Measurements from ENCODE around the gene BPTF. TPM values are rescaled to one million over a fixed set of nuclear protein-coding genes. Genes with fewer than 3 reads are reported as not detected.
"Not testable (repeated sequence)": the region's sequence is repeated elsewhere in the genome, so short reads cannot be mapped to it uniquely, and the experiment has no call there.

The BPTF gene
- total RNA-seq, 3 donors from 2014 or later (not counting 1 experiment from before 2014, with no cell fraction given): 168 to 205 (median 193) TPM

GRCh38 chr17:67848846-67849245 is 23.5 kb downstream of the BPTF start:
- H3K4me1 Mint-ChIP-seq: peaks cover 60 to 66% of the 10 kb centered on the region in 2 donors
- not testable (repeated sequence) for H3K4me3 Mint-ChIP-seq

GRCh38 chr17:67850991-67851631 is 25.8 kb downstream of the BPTF start:
- 92% methylated on average over 7 of the region's 8 CpGs for WGBS (ENCODE audit: insufficient coverage)
- Mint-ChIP-seq H3K27ac (peak overlapping the region; percentile 37 to 64), H3K36me3 (no peaks in the 10 kb centered on the region), H3K4me1 (peaks cover 75% of the 10 kb centered on the region in 2 donors), H3K27me3 (ENCODE audit: low read depth in 2 of 2) (no peaks in the 10 kb centered on the region), H3K4me3 (no peak overlapping the region), H3K9me3 (no peaks in the 10 kb centered on the region)
- H3K36me3 ChIP-seq (ENCODE audit: control insufficient read depth, insufficient read depth, low read length): peaks cover 8% of the 10 kb centered on the region
- H3K4me3 ChIP-seq (ENCODE audit: low read length): no peak overlapping the region
- no peaks in the 10 kb centered on the region for H3K27me3 ChIP-seq (ENCODE audit: control insufficient read depth, insufficient read depth, low read length)
- intact Hi-C loops (cut with micrococcal nuclease): no loop called here
- no peaks in the 10 kb centered on the region for H3K9me3 ChIP-seq (ENCODE audit: control insufficient read depth, insufficient read depth, low read length)
- H3K27ac ChIP-seq (ENCODE audit: low read length): no peak overlapping the region
- H3K4me1 ChIP-seq (ENCODE audit: control insufficient read depth, insufficient read depth, low read length): peaks cover 8% of the 10 kb centered on the region
- no peak for DNase-seq
- ATAC-seq: no peak
- no peak for TF ChIP-seq CTCF (IDR thresholded peaks at IDR 0.05)

More at GRCh38 chr17:67848846-67849245, 23.5 kb downstream of the BPTF start:
- H3K27ac ChIP-seq (ENCODE audit: low read length); H3K4me1 ChIP-seq (ENCODE audit: control insufficient read depth, insufficient read depth, low read length); H3K9me3 ChIP-seq (ENCODE audit: control insufficient read depth, insufficient read depth, low read length); H3K36me3 ChIP-seq (ENCODE audit: control insufficient read depth, insufficient read depth, low read length); H3K9me3 Mint-ChIP-seq; H3K4me3 ChIP-seq (ENCODE audit: low read length); DNase-seq; H3K27me3 ChIP-seq (ENCODE audit: control insufficient read depth, insufficient read depth, low read length); intact Hi-C loops (cut with micrococcal nuclease); H3K36me3 Mint-ChIP-seq; H3K27me3 Mint-ChIP-seq (ENCODE audit: low read depth in 2 of 2); ATAC-seq: not testable (repeated sequence)
- WGBS (ENCODE audit: insufficient coverage): 51% methylated on average over 3 of the region's 3 CpGs
- peak overlapping the region; percentile 42 to 78 for H3K27ac Mint-ChIP-seq

- no peak for ATAC-seq
- Mint-ChIP-seq H3K4me1 (peaks cover 73 to 78% of the 10 kb centered on the region in 2 donors), H3K27me3 (ENCODE audit: low read depth in 2 of 2) (no peaks in the 10 kb centered on the region), H3K9me3 (no peaks in the 10 kb centered on the region), H3K27ac (peak overlapping the region; percentile 70 to 74), H3K36me3 (no peaks in the 10 kb centered on the region), H3K4me3 (no peak overlapping the region)
- Histone ChIP-seq H3K36me3 (ENCODE audit: control insufficient read depth, insufficient read depth, low read length) (peaks cover 8% of the 10 kb centered on the region), H3K4me3 (ENCODE audit: low read length) (no peak overlapping the region), H3K27ac (ENCODE audit: low read length) (no peak overlapping the region), H3K9me3 (ENCODE audit: control insufficient read depth, insufficient read depth, low read length) (no peaks in the 10 kb centered on the region), H3K27me3 (ENCODE audit: control insufficient read depth, insufficient read depth, low read length) (no peaks in the 10 kb centered on the region), H3K4me1 (ENCODE audit: control insufficient read depth, insufficient read depth, low read length) (peaks cover 17% of the 10 kb centered on the region)
- no peak for TF ChIP-seq CTCF (IDR thresholded peaks at IDR 0.05)
- 97% methylated on average over 7 of the region's 8 CpGs for WGBS (ENCODE audit: insufficient coverage)
- intact Hi-C loops (cut with micrococcal nuclease): no loop called here
- no peak for DNase-seq
These were observed 28.4 kb downstream of the BPTF start for GRCh38 chr17:67853703-67854102.

- Mint-ChIP-seq H3K27ac (peak overlapping the region; percentile 70 to 74), H3K27me3 (ENCODE audit: low read depth in 2 of 2) (no peaks in the 10 kb centered on the region), H3K4me3 (peak overlapping the region; percentile 40), H3K4me1 (peaks cover 70 to 72% of the 10 kb centered on the region in 2 donors), H3K36me3 (no peaks in the 10 kb centered on the region), H3K9me3 (no peaks in the 10 kb centered on the region)
- H3K27me3 ChIP-seq (ENCODE audit: control insufficient read depth, insufficient read depth, low read length): no peaks in the 10 kb centered on the region
- no peaks in the 10 kb centered on the region for H3K9me3 ChIP-seq (ENCODE audit: control insufficient read depth, insufficient read depth, low read length)
- ATAC-seq (peak; percentile 34 to 63 (median 63)), DNase-seq (no peak)
- TF ChIP-seq CTCF (IDR thresholded peaks at IDR 0.05): no peak
- no peak overlapping the region for H3K4me3 ChIP-seq (ENCODE audit: low read length)
- H3K36me3 ChIP-seq (ENCODE audit: control insufficient read depth, insufficient read depth, low read length): peaks cover 8% of the 10 kb centered on the region
- peaks cover 21% of the 10 kb centered on the region for H3K4me1 ChIP-seq (ENCODE audit: control insufficient read depth, insufficient read depth, low read length)
- no peak overlapping the region for H3K27ac ChIP-seq (ENCODE audit: low read length)
- intact Hi-C loops (cut with micrococcal nuclease): no loop called here
- 93% methylated on average over 6 of the region's 6 CpGs for WGBS (ENCODE audit: insufficient coverage)
These were observed 29.1 kb downstream of the BPTF start for GRCh38 chr17:67854378-67854777.

All from natural killer cell (primary cell).